H1 (cell line): ENCODE measurements around the gene TRIM47. TPM values are rescaled to one million over a fixed set of nuclear protein-coding genes. Genes with fewer than 3 reads are reported as not detected.

Source experiments
- ASH2L ChIP-seq: fragments of 200-600, 300-600 bp; sonication (generic); IDR thresholded peaks from one replicate; pipeline ENCODE4 v1.7.1; 2017; ENCODE audit warnings: low read length
- ATF3 ChIP-seq: IDR thresholded peaks from 2 replicates; pipeline ENCODE4 v1.6.1; 2011; ENCODE audit warnings: low read depth, mild to moderate bottlenecking, low read length; ENCODE audit not compliant: insufficient read depth
- BACH1 ChIP-seq: IDR thresholded peaks from 2 replicates; pipeline ENCODE4 v1.6.1; 2012; ENCODE audit warnings: low read length, improper control_type of control experiment
- BCL11A ChIP-seq, 2 experiments: IDR thresholded peaks; one replicate each; pipeline ENCODE4 v1.6.1; 2011; ENCODE audit warnings: low read depth in 2 of 2, low read length in 2 of 2, mild to moderate bottlenecking in 2 of 2
- EP300 ChIP-seq, 2 experiments: IDR thresholded peaks; 1 replicate in 1 of 2; 2 replicates in 1 of 2; pipeline ENCODE4 v1.6.1; 2011 to 2012; ENCODE audit warnings: low read depth in 2 of 2, low read length in 2 of 2, mild to moderate bottlenecking in 2 of 2, borderline replicate concordance in 1 of 2, inconsistent platforms in 1 of 2, moderate library complexity in 1 of 2
- EZH2 ChIP-seq: fragments of 200-600 bp; sonication (generic); IDR thresholded peaks from 2 replicates; pipeline ENCODE4 v1.7.1; 2012; ENCODE audit warnings: low read depth, mild to moderate bottlenecking, moderate library complexity, low read length, inconsistent platforms; ENCODE audit not compliant: severe bottlenecking
- FOSL1 ChIP-seq: IDR thresholded peaks from 2 replicates; pipeline ENCODE4 v1.6.1; 2011; ENCODE audit warnings: mild to moderate bottlenecking, low read depth, low read length, moderate library complexity; ENCODE audit not compliant: insufficient read depth
- GABPA ChIP-seq: IDR thresholded peaks from 2 replicates; pipeline ENCODE4 v1.6.1; 2011; ENCODE audit warnings: mild to moderate bottlenecking, low read length, moderate library complexity, borderline replicate concordance; ENCODE audit not compliant: insufficient read depth
- GTF2F1 ChIP-seq: IDR thresholded peaks from 2 replicates; pipeline ENCODE4 v1.6.1; 2012; ENCODE audit warnings: low read depth, low read length, improper control_type of control experiment, borderline replicate concordance
- JUND ChIP-seq: IDR thresholded peaks from 2 replicates; pipeline ENCODE4 v1.6.1; 2011; ENCODE audit warnings: mild to moderate bottlenecking, improper control_type of control experiment, low read length
- KDM4A ChIP-seq: IDR thresholded peaks from one replicate; pipeline ENCODE4 v1.7.1; 2012; ENCODE audit warnings: low read depth, mild to moderate bottlenecking, moderate library complexity, low read length, inconsistent platforms; ENCODE audit not compliant: severe bottlenecking
- NANOG ChIP-seq: IDR thresholded peaks from 2 replicates; pipeline ENCODE4 v1.6.1; 2011; ENCODE audit warnings: low read length, low read depth, mild to moderate bottlenecking, inconsistent platforms; ENCODE audit not compliant: insufficient read depth, poor library complexity, severe bottlenecking
- NRF1 ChIP-seq: IDR thresholded peaks from 2 replicates; pipeline ENCODE4 v1.6.1; 2011; ENCODE audit warnings: mild to moderate bottlenecking, low read depth, low read length, improper control_type of control experiment
- PHF8 ChIP-seq: fragments of 200-600 bp; sonication (generic); conservative IDR thresholded peaks from 2 replicates; pipeline ENCODE4 v1.7.1; 2012; ENCODE audit warnings: low read depth, mild to moderate bottlenecking, inconsistent platforms, low read length, moderate library complexity
- POLR2A ChIP-seq, 2 experiments: IDR thresholded peaks; 1 replicate in 1 of 2; 2 replicates in 1 of 2; pipeline ENCODE4 v1.6.1; 2011; ENCODE audit warnings: low read depth in 2 of 2, low read length in 2 of 2, mild to moderate bottlenecking in 2 of 2; ENCODE audit errors: control extremely low read depth in 1 of 2
- RXRA ChIP-seq: IDR thresholded peaks from 2 replicates; pipeline ENCODE4 v1.6.1; 2011; ENCODE audit warnings: low read depth, mild to moderate bottlenecking, low read length, moderate library complexity; ENCODE audit not compliant: insufficient read depth
- SIN3A ChIP-seq, 2 experiments: IDR thresholded peaks in 1 of 2; conservative IDR thresholded peaks in 1 of 2; 2 replicates each; pipeline ENCODE4 v1.6.1; 2011 to 2012; ENCODE audit warnings: low read length in 2 of 2, improper control_type of control experiment in 1 of 2, low read depth in 1 of 2, mild to moderate bottlenecking in 1 of 2
- SIX5 ChIP-seq: IDR thresholded peaks from 2 replicates; pipeline ENCODE4 v1.6.1; 2011; ENCODE audit warnings: mild to moderate bottlenecking, low read depth, low read length
- SP1 ChIP-seq: IDR thresholded peaks from 2 replicates; pipeline ENCODE4 v1.6.1; 2011; ENCODE audit warnings: low read depth, low read length
- SP4 ChIP-seq: IDR thresholded peaks from 2 replicates; pipeline ENCODE4 v1.6.1; 2012; ENCODE audit warnings: low read length, inconsistent platforms
- TAF1 ChIP-seq: IDR thresholded peaks from 2 replicates; pipeline ENCODE4 v1.6.1; 2011; ENCODE audit warnings: mild to moderate bottlenecking, low read depth, low read length
- TEAD4 ChIP-seq: IDR thresholded peaks from 2 replicates; pipeline ENCODE4 v1.6.1; 2012; ENCODE audit warnings: low read depth, low read length, inconsistent platforms, mixed read lengths
- YY1 ChIP-seq: IDR thresholded peaks from 2 replicates; pipeline ENCODE4 v1.6.1; 2011; ENCODE audit warnings: low read depth, mild to moderate bottlenecking, low read length
- polyA plus RNA-seq, 7 experiments: library from polyadenylated mRNA; depleted of rRNA in 3 of 7; stranded (reverse) in 5 of 7; unstranded in 2 of 7; fragments of >200 nt in 5 of 7; fragments of 200-250 nt in 2 of 7; gene quantifications; 1 replicate in 5 of 7; 2 replicates in 1 of 7; 4 replicates in 1 of 7; pipeline versions ENCODE4 v1.2.1 to v1.2.3, GENCODE V29; 2011 to 2013; ENCODE audit warnings: missing spikeins in 2 of 7, mixed read lengths in 2 of 7
- total RNA-seq: library from RNA; stranded (reverse); fragmentation: NEBNext Ultra II Directional; extraction: Animal tissue kit (Norgen Biotek cat#: 25700); gene quantifications from 2 replicates; pipeline ENCODE4 v1.2.1, GENCODE V29; 2021
- TF ChIP-seq, protein P1 (sequence below): IDR thresholded peaks from 2 replicates; pipeline ENCODE4 v1.6.1; 2012; ENCODE audit warnings: inconsistent platforms

The TRIM47 gene
- total and polyA plus RNA-seq, 2 of the 8 experiments (the other 6 are each of a cell fraction or from before 2014, with no cell fraction given) = 6.3 to 6.4 TPM

- TF ChIP-seq NRF1 (no peak), NANOG (no peak), SP4 (no peak), TEAD4 (peak; percentile 44; the same call in 1 of the 2 replicates), ATF3 (no peak), RXRA (no peak), SIX5 (no peak), POLR2A (IDR thresholded peaks at IDR 0.05; ENCODE audit: control extremely low read depth in 1 of 2, low read depth in 2 of 2, low read length in 2 of 2) (no peak), YY1 (no peak), SIN3A (conservative IDR thresholded peaks at IDR 0.05 in 1 of 2, IDR thresholded peaks at IDR 0.05 in 1 of 2; ENCODE audit: low read depth in 1 of 2, low read length in 2 of 2) (no peak), BCL11A (IDR thresholded peaks at IDR 0.05; ENCODE audit: low read depth in 2 of 2, low read length in 2 of 2) (no peak), BACH1 (0 out of 2 replicates have a peak, but pooled peaks have one; percentile 8), GABPA (no peak), PHF8 (no peak), FOSL1 (peak; percentile 70; the same call in 1 of the 2 replicates), EP300 (IDR thresholded peaks at IDR 0.05; ENCODE audit: borderline replicate concordance in 1 of 2, low read depth in 2 of 2, low read length in 2 of 2) (no peak), TAF1 (no peak), KDM4A (no peak), ASH2L (no peak), EZH2 (no peak), GTF2F1 (no peak), JUND (no peak), SP1 (no peak)
- TF ChIP-seq, protein P1, sequence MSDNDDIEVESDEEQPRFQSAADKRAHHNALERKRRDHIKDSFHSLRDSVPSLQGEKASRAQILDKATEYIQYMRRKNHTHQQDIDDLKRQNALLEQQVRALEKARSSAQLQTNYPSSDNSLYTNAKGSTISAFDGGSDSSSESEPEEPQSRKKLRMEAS = peak; percentile 72
Measured at GRCh38 chr17:75878174-75878998, at the start of gene TRIM47 (continued).
